ENCODE data around the gene SMC6.
A peak's percentile ranks its signal among the peaks of the same experiment; 100 is the strongest.

- no peak for TF ChIP-seq CTCF (IDR thresholded peaks at IDR 0.05)
- peak in 1 of 2 donors; percentile 9 for TF ChIP-seq POLR2A (IDR thresholded peaks at IDR 0.05)
These were observed at the start of gene SMC6, which contains the start of gene GEN1 for GRCh38 chr2:17753803-17754663.

Measured in Peyer's patch (tissue), 4 donors.